ENCODE data around the gene SMARCA2. TPM values are rescaled to one million over a fixed set of nuclear protein-coding genes. Genes with fewer than 3 reads are reported as not detected.

The SMARCA2 gene
- total and polyA plus RNA-seq, 8 donors, result 20.5 to 242 (median 78.5) TPM

DNA sequence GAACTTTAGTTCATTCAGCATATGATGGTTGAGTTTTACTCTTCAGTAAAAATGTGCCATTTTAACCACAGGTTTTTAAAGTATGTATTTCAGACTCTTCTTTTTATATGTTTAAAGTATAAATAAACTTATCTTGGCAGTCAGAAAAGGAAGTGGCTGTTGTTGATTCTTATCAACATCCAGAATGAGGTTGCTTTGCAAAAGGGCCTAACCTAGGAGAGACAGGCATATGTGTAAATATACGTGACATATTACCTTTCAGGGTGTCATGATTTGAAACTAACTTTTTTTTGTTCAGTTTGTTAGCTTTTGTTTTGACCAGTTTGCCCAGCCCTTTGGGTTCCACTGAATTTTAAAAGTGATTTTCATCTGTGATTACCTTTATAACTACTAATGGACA, 7.4 kb downstream of the SMARCA2 start:
- H3K4me3 ChIP-seq, result no peak overlapping the region
- DNase-seq, result peak in 1 of 2 donors; percentile 23
- peak overlapping the region in 4 of 5 donors; percentile 14 to 98 (median 35) for H3K27ac ChIP-seq
- TF ChIP-seq POLR2A (IDR thresholded peaks at IDR 0.05) (no peak), POLR2AphosphoS5 (IDR thresholded peaks at IDR 0.05) (no peak), EP300 (IDR thresholded peaks at IDR 0.05) (no peak)
- TF ChIP-seq, protein P1, sequence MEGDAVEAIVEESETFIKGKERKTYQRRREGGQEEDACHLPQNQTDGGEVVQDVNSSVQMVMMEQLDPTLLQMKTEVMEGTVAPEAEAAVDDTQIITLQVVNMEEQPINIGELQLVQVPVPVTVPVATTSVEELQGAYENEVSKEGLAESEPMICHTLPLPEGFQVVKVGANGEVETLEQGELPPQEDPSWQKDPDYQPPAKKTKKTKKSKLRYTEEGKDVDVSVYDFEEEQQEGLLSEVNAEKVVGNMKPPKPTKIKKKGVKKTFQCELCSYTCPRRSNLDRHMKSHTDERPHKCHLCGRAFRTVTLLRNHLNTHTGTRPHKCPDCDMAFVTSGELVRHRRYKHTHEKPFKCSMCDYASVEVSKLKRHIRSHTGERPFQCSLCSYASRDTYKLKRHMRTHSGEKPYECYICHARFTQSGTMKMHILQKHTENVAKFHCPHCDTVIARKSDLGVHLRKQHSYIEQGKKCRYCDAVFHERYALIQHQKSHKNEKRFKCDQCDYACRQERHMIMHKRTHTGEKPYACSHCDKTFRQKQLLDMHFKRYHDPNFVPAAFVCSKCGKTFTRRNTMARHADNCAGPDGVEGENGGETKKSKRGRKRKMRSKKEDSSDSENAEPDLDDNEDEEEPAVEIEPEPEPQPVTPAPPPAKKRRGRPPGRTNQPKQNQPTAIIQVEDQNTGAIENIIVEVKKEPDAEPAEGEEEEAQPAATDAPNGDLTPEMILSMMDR (IDR thresholded peaks at IDR 0.05), result no peak
- peaks cover 45 to 96% (median 76%) of the 10 kb centered on the region in 4 donors for H3K4me1 ChIP-seq
- 23 to 50% (median 40%) methylated on average over 1 of the region's 1 CpG for WGBS, 5 donors
- H3K27me3 ChIP-seq, result no peaks in the 10 kb centered on the region
- H3K9me3 ChIP-seq, result no peaks in the 10 kb centered on the region
- intact Hi-C loops (cut with DNase I; ENCODE audit: low total_unique reads), result no loop called here
- H3K36me3 ChIP-seq, result no peaks in the 10 kb centered on the region

DNA sequence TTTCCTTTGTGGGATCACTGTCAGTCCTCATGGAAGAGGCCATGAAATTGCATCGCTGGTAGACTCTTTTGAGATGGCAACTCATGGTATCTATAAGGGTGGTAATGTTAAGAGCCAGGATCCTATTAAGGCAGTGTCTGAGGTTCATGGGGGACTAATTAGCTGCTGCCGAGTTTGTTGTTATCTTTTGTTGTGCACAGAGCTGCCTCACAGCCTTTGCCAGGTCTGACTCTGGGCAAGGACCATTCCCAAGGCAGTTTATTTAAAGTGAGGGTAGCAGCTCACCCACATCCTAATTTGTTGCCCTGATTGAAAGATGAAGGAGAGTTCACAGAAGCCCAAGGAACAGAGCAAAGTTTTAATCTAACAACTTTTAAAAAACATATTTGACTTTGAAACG, 7.9 kb downstream of the SMARCA2 start:
- intact Hi-C loops (cut with DNase I; ENCODE audit: low total_unique reads), result no loop called here

DNA sequence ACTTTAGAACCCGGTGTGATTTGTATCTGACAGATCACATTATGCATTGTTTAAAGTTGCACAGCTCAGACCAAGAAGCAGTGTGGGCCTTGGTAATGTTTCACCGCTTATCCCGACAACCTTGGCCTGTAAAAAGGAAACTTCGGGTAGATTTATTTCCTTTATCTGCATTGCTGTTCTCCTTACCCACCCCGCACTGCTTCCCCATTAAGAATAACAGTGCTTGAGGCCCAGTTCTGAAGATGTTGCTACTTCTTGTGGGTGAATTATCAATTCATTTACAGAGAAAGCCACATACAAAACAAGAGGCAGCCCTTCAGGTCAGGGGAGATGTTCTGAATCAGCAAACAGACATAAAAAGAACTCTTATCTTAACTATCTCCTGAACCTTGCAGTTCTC, 8.4 kb downstream of the SMARCA2 start:
- 31 to 62% (median 41%) methylated on average over 5 of the region's 5 CpGs for WGBS, 5 donors
- Histone ChIP-seq H3K4me1 (peaks cover 38 to 98% (median 77%) of the 10 kb centered on the region in 4 donors), H3K27ac (peak overlapping the region in 4 of 5 donors; percentile 14 to 54 (median 34)), H3K4me3 (no peak overlapping the region), H3K27me3 (no peaks in the 10 kb centered on the region), H3K9me3 (no peaks in the 10 kb centered on the region), H3K36me3 (no peaks in the 10 kb centered on the region)
- TF ChIP-seq POLR2A (IDR thresholded peaks at IDR 0.05), result no peak
- no peak for TF ChIP-seq POLR2AphosphoS5 (IDR thresholded peaks at IDR 0.05)
- TF ChIP-seq, protein P1 (IDR thresholded peaks at IDR 0.05), result no peak
- TF ChIP-seq EP300 (IDR thresholded peaks at IDR 0.05), result no peak
- DNase-seq, result no peak
- intact Hi-C loops (cut with DNase I; ENCODE audit: low total_unique reads), result no loop called here

More for the DNA sequence above, 7.9 kb downstream of the SMARCA2 start:
- Histone ChIP-seq H3K27me3 (no peaks in the 10 kb centered on the region), H3K4me1 (peaks cover 43 to 100% (median 78%) of the 10 kb centered on the region in 4 donors), H3K9me3 (no peaks in the 10 kb centered on the region), H3K4me3 (no peak overlapping the region), H3K36me3 (no peaks in the 10 kb centered on the region), H3K27ac (peak overlapping the region in 4 of 5 donors; percentile 14 to 54 (median 34))
- WGBS, 5 donors, result 47 to 64% (median 52%) methylated on average over 3 of the region's 3 CpGs
- no peak for DNase-seq
- TF ChIP-seq EP300 (IDR thresholded peaks at IDR 0.05) (no peak), POLR2AphosphoS5 (IDR thresholded peaks at IDR 0.05) (no peak), POLR2A (IDR thresholded peaks at IDR 0.05) (no peak)
- TF ChIP-seq, protein P1 (IDR thresholded peaks at IDR 0.05), result no peak

DNA sequence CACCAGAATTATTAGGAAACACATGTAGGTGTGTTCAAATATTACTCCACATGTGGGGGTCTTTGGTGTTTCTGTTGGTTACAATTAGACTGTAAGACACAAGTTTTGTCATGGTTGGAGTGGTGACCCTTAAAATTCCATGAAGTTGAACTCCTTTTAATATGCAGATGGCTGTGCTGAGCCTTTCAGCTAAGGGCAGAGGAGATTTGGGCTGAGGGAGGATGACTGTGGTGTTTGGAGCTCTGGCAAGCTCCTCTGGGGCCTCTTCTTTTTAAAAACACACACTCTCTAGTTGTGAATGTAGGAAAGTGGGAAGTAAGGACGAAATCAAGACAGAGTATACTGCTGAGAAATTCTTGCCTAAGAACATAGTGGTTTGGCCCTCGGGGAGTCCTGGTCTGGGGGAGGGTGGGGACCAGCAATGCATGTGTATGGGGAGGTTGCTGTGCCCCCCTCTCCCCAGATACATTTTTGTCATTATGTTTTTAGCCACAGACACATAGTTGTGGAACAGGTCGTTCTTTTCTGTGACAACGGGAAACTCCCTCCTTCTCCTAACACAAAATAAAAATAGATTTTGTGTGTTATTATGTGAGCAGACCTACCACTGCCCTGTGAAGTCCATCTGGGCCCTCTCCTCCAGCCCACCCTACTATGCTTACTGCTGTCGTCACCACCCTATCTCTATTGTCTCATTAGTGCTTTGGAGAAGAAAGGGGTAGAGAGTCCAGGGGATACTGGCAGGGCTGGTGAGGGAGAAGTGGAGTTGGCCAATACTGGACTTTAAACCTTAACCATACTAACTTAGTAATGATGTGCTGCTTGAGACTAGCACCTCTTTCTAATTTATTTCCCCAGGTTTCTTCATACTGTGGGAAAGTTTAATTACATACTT, 10.0 kb downstream of the SMARCA2 start:
- TF ChIP-seq POLR2A (IDR thresholded peaks at IDR 0.05) (no peak), POLR2AphosphoS5 (IDR thresholded peaks at IDR 0.05) (no peak), EP300 (IDR thresholded peaks at IDR 0.05) (no peak)
- TF ChIP-seq, protein P1 (IDR thresholded peaks at IDR 0.05), result no peak
- intact Hi-C loops (cut with DNase I; ENCODE audit: low total_unique reads), result no loop called here
- no peak for DNase-seq
- Histone ChIP-seq H3K4me1 (peaks cover 31 to 98% (median 73%) of the 10 kb centered on the region in 4 donors), H3K9me3 (no peaks in the 10 kb centered on the region), H3K27me3 (no peaks in the 10 kb centered on the region), H3K4me3 (no peak overlapping the region), H3K27ac (peak overlapping the region in 4 of 5 donors; percentile 16 to 30 (median 26)), H3K36me3 (peaks cover 0 to 2% (median 0%) of the 10 kb centered on the region in 4 donors)
- WGBS, 5 donors, result 62 to 76% (median 72%) methylated on average over 5 of the region's 5 CpGs
